Activated CD8-positive, alpha-beta T cell treated with anti-CD3 and anti-CD28 coated beads, Interleukin-2, amount 10 ng/mL, durations not matched to agents 7 days and 5 days (primary cell): ENCODE results near the gene LILRB3. TPM values are rescaled to one million over a fixed set of nuclear protein-coding genes. Genes with fewer than 3 reads are reported as not detected.
A peak's percentile ranks its signal among the peaks of the same experiment; 100 is the strongest.
"Not testable (repeated sequence)": the region's sequence is repeated elsewhere in the genome, so short reads cannot be mapped to it uniquely, and the experiment has no call there.

Experiments
- ATAC-seq: fragments of 150-1000 bp; cut with Tn5 transposase; one replicate; pipeline ENCODE4 v1.10.0; 2021; ENCODE audit warnings: moderate library complexity
- CTCF ChIA-PET: fragments of 350-600 bp; sonication (Branson Sonifier 250); formaldehyde crosslinking; loops from one replicate; lab custom pipeline; 2021; ENCODE audit warnings: antibody characterized with exemption; lab: Charles Lee
- POLR2A ChIA-PET: fragments of 350-600 bp; sonication (Branson Sonifier 250); formaldehyde crosslinking; loops from one replicate; lab custom pipeline; 2021; ENCODE audit warnings: antibody characterized with exemption; lab: Charles Lee
- DNase-seq: peaks from one replicate; pipeline ENCODE4 v3.0.0-alpha.2; 2020
- H3K27ac Mint-ChIP-seq: one replicate; pipeline ENCODE4 v1.8.0; 2021; ENCODE audit warnings: mild to moderate bottlenecking, mixed read lengths
- H3K27me3 Mint-ChIP-seq: one replicate; pipeline ENCODE4 v1.8.0; 2021; ENCODE audit warnings: low read depth, mixed read lengths
- H3K36me3 Mint-ChIP-seq: one replicate; pipeline ENCODE4 v1.8.0; 2021; ENCODE audit warnings: low read depth, mixed read lengths
- H3K4me1 Mint-ChIP-seq: one replicate; pipeline ENCODE4 v1.8.0; 2021; ENCODE audit warnings: low read depth, mixed read lengths
- H3K4me3 Mint-ChIP-seq: one replicate; pipeline ENCODE4 v1.8.0; 2021; ENCODE audit warnings: mild to moderate bottlenecking, mixed read lengths
- H3K9me3 Mint-ChIP-seq: one replicate; pipeline ENCODE4 v1.8.0; 2022; ENCODE audit warnings: mixed read lengths; ENCODE audit not compliant: insufficient read depth
- total RNA-seq, 2 experiments: library from RNA; stranded (reverse); gene quantifications; one replicate each; pipeline ENCODE4 v1.2.3, GENCODE V29; 2021

Gene LILRB3
- total RNA-seq, 2 experiments from 2014 or later = 1.1 to 1.5 TPM

DNA sequence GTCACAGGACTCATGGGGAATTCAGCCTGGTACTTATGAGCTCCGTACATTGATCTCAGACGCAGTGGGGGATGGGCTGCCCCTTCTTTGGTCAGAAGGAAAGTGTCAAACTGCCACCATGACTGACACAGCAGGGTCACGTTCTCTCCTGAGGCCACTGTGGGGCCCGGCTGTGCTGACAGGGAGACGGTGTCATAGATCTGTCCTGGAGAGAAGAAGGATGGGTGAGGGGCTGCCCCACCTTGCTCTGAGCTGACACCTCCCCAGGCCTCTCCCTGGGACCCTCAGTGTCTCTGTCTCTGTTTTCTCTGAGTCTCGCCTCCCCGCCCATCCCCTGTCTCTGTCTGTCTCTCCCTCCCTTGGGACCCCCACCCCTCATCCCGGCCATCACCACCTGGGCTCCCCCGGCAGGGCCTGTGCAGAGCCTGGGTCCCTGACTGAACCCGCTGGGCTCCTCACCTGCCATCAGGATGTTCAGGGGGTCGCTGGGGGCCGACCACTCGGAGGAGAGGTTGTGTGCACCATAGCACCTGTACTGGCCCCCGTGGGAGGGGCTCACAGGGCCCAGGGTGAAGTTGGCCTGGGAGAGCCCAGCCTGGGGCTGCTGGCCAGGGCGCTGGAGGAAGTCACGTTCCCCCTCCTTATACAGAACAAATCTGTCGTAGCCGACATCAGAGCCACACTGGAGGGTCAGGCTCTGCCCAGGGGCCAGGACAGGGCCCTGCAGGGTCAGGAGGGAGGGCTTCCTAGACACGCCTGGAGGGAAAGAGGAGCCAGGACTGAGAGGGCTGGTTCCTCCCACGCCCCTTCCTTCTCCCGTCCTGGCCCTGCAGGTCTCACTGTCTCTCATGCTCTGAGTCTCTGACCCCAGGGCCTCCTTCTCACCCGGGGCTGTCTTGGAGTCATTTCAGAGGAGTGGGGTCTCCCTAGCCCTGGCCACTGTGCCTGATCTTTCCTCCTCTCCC lies 17.8 kb upstream of the LILRB3 start:
- CTCF ChIA-PET, H3K4me1 Mint-ChIP-seq, H3K36me3 Mint-ChIP-seq, DNase-seq, H3K27ac Mint-ChIP-seq, H3K4me3 Mint-ChIP-seq, ATAC-seq, H3K9me3 Mint-ChIP-seq, POLR2A ChIA-PET: not testable (repeated sequence)
- H3K27me3 Mint-ChIP-seq = peaks cover 20% of the 10 kb centered on the region

DNA sequence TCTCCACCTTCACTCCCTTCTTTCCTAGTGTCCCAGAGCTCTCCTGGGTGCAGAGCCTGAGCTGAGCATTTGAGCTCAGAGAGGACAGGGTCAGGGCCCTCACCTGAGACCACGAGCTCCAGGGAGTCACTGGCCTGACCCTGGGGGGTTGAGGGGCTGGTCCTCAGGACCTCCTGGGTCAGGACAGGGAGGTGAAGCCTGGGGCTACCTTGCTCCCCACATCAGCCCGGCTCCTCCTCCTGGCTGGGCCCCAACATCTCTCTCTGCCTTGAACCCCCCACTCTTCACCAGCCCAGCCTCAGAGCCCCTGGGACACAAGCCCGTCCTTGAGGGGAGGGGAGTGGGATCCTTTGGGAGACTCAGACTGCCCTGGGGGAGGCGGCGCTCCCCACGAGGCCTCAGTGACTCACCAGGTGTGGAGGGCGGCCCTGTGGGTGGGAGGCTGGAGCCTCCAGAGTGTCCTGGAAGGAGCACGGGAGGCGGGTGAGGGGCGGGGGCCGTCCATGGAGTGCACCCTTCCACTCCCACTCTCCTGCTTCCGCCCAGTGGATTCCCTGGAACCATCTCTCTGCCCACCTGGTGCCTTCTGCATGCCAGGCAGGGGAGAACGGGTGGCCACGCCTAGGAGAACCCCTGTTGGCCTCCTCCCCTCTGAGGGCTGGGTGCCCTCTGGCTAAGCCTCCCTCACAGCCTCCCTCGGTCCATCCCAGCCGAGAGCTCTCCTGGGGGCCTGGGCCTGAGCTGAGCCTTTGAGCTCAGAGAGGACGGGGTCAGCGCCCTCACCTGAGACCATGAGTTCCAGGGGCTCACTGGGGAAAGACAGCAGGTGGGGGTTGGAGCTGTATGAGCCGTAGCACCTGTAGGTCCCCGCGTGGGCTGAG lies 16.9 kb upstream of the LILRB3 start:
- H3K27ac Mint-ChIP-seq, H3K4me3 Mint-ChIP-seq, DNase-seq, H3K4me1 Mint-ChIP-seq, POLR2A ChIA-PET, CTCF ChIA-PET, H3K9me3 Mint-ChIP-seq, H3K36me3 Mint-ChIP-seq: not testable (repeated sequence)
- peak; percentile 27 for ATAC-seq
- peaks cover 25% of the 10 kb centered on the region for H3K27me3 Mint-ChIP-seq

DNA sequence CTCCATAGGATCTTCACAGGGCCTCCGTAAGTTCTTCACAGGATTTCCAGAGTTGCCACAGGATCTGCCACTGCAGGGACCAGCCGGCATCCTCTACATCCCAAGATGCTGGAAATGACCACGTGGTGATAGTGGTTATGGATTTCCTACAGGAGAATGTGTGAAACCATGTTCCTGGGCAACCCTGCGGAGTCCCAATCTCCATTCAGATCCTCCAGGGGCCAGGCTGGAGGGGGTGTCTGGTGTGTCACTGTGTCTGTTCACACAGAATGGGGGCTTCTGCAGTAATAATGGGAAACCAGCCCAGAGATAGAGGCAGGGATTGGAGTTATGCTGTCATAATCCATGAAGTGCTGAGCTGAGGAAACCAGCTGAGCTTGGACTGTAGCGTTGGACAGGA lies 11.1 kb upstream of the LILRB3 start:
- CTCF ChIA-PET = interaction anchor here (1.3 to 2.2 kb wide), 3 partner anchors 32 to 83 kb away, joined by 3 to 8 read pairs (median 6); no protein-coding TSS in a partner anchor
- POLR2A ChIA-PET = interaction anchor here (0.6 kb wide), 1 partner anchor 1883 kb away, joined by 4 read pairs; no protein-coding TSS in a partner anchor
- no peaks in the 10 kb centered on the region for H3K9me3 Mint-ChIP-seq
- no peaks in the 10 kb centered on the region for H3K36me3 Mint-ChIP-seq
- no peak overlapping the region for H3K27ac Mint-ChIP-seq
- H3K27me3 Mint-ChIP-seq = peaks cover 34% of the 10 kb centered on the region
- ATAC-seq (no peak), DNase-seq (no peak)
- no peak overlapping the region for H3K4me3 Mint-ChIP-seq
- H3K4me1 Mint-ChIP-seq = peaks cover 4% of the 10 kb centered on the region

DNA sequence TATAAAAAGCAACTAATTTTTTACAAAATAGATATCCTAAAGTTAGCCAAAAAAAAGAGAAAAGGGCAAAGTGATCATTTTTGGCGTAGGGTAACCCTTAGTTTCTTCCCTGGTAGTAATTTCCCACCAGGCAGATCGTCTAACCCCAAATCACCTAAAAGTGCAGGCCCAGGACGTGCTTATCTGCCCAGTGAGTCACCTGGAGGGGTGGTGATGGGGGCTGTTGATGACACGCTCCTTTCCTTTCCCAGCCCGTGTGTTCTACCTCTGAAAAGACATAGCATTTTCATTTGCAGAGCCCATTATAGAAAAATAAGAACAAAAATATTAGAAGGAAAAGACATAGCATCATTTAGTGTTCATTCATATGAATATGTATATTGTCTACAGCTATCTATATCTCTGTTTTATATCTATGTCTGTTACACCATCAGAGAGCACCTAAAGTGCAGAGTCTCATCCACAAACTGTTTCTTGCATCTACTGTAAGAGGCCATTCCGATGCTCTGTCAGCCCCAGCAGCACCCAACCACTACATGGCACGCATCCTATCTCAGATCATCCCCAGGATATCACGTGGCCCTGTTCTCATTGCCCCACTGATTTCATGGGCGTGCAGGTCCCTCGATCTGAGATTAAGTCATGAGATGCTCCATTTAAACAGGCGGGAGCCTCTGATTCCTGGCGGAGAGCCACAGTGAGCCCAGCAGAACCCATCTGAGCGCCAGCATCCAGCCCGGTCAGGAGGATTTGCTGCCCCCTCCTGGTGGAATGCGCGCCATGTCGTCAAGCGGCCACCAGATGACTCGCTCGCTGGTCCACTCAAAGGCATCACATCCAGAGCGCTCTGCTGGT lies 8.5 kb upstream of the LILRB3 start:
- no peak overlapping the region for H3K4me3 Mint-ChIP-seq
- no peaks in the 10 kb centered on the region for H3K36me3 Mint-ChIP-seq
- peaks cover 4% of the 10 kb centered on the region for H3K4me1 Mint-ChIP-seq
- H3K27me3 Mint-ChIP-seq = peaks cover 33% of the 10 kb centered on the region
- ATAC-seq (peak; percentile 100), DNase-seq (peak; percentile 90)
- no peaks in the 10 kb centered on the region for H3K9me3 Mint-ChIP-seq
- POLR2A ChIA-PET = no interaction called here
- no peak overlapping the region for H3K27ac Mint-ChIP-seq
- CTCF ChIA-PET = interaction anchor here (0.7 to 1.2 kb wide), 3 partner anchors 35 to 61 kb away, joined by 3 read pairs; no protein-coding TSS in a partner anchor

DNA sequence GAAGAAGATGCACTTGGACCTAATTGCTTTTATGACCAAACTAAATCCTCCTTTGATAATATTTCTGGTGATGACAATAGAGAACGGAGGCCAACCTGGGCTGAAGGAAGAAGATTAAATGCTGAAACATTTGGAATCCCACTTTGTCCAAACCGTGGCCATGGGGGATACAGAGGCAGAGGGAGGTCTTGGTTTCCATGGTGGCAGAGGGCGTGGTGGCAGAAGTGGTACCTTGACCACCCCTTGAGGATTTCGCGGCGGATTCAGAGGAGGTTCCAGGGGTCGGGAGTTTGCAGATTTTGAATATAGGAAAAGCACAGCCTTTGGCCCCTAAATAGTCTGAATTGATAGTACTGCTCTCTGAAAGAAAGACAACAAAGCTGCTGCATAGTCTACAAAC lies 7.2 kb upstream of the LILRB3 start:
- no peak overlapping the region for H3K4me3 Mint-ChIP-seq
- H3K4me1 Mint-ChIP-seq = peaks cover 4% of the 10 kb centered on the region
- ATAC-seq (no peak), DNase-seq (no peak)
- CTCF ChIA-PET = interaction anchor here (1.7 kb wide), 1 partner anchor 62 kb away, joined by 5 read pairs; no protein-coding TSS in a partner anchor
- POLR2A ChIA-PET = no interaction called here
- no peaks in the 10 kb centered on the region for H3K36me3 Mint-ChIP-seq
- peaks cover 28% of the 10 kb centered on the region for H3K27me3 Mint-ChIP-seq
- no peak overlapping the region for H3K27ac Mint-ChIP-seq
- no peaks in the 10 kb centered on the region for H3K9me3 Mint-ChIP-seq

DNA sequence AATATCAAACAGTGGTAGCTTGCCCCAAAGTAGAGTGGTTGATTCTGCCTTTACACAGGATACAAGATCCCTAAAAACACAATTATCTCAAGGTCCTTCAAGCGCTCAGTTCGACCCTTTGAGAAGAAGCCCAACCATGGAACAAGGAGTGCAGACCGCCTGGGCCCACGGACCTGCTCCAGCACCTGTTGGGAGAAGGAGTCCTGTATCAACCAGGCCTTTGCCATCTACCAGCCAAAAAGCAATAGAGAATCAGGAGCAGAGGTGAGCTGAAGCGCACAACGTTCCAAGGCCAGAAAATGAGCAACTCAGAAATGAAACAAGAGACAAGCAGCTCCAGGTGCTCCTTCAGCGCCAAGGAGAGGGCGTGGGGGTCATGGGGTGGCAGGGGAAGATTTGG lies 6.3 kb upstream of the LILRB3 start:
- Mint-ChIP-seq H3K27ac (no peak overlapping the region), H3K4me3 (no peak overlapping the region), H3K36me3 (no peaks in the 10 kb centered on the region), H3K9me3 (no peaks in the 10 kb centered on the region), H3K27me3 (peaks cover 23% of the 10 kb centered on the region), H3K4me1 (peaks cover 4% of the 10 kb centered on the region)
- ATAC-seq = no peak
- DNase-seq = no peak
- ChIA-PET POLR2A (interaction anchor here (0.7 kb wide), 1 partner anchor 28 kb away, joined by 3 read pairs; the partner anchor contains the start of gene RPS9), CTCF (interaction anchor here (0.6 to 1.7 kb wide), 2 partner anchors 40 to 61 kb away, joined by 3 to 5 read pairs; partner anchors contain the start of gene MBOAT7)

DNA sequence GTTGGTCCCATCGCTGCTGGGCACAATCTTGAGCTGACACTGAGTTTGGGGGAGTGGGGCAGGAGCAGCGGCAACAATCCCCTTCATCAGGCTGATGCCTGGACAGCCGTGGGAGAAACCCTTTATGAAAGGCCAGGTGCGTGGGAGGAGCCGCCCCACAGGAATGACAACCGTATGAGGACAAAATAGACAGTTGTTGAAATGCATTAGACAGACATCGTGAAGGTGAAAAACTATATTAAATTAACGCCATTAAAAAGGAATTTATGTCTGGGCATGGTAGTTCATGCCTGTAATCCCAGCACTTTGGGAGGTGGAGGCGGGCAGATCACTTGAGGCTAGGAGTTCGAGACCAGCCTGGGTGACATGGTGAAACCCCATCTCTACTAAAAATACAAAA lies 1.8 kb upstream of the LILRB3 start:
- H3K27me3 Mint-ChIP-seq = peaks cover 11% of the 10 kb centered on the region
- CTCF ChIA-PET = interaction anchor here (1.7 kb wide), 1 partner anchor 41 kb away, joined by 5 read pairs; no protein-coding TSS in a partner anchor
- H3K27ac Mint-ChIP-seq, H3K36me3 Mint-ChIP-seq, DNase-seq, H3K4me3 Mint-ChIP-seq, H3K9me3 Mint-ChIP-seq, ATAC-seq, POLR2A ChIA-PET: not testable (repeated sequence)
- H3K4me1 Mint-ChIP-seq = peaks cover 12% of the 10 kb centered on the region

DNA sequence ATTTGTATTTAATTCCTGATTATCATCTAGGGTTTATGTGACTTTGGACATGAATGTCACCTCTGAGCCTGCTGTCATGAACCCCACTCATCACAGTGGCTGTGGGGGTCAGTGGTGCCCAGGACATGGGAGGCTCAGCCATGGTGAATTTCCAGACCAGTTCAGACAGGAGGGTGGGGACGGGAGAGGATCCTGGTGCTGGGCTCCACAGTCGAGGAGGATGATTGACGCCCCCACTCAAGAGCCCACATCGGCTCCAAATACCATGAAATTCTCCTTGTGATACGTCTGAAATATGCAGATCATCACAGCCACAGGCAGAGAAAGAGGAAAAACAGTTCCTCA lies 1.1 kb upstream of the LILRB3 start:
- CTCF ChIA-PET, POLR2A ChIA-PET, H3K27ac Mint-ChIP-seq, DNase-seq, H3K4me3 Mint-ChIP-seq, H3K36me3 Mint-ChIP-seq, H3K9me3 Mint-ChIP-seq, H3K27me3 Mint-ChIP-seq, ATAC-seq: not testable (repeated sequence)
- H3K4me1 Mint-ChIP-seq = peaks cover 12% of the 10 kb centered on the region

DNA sequence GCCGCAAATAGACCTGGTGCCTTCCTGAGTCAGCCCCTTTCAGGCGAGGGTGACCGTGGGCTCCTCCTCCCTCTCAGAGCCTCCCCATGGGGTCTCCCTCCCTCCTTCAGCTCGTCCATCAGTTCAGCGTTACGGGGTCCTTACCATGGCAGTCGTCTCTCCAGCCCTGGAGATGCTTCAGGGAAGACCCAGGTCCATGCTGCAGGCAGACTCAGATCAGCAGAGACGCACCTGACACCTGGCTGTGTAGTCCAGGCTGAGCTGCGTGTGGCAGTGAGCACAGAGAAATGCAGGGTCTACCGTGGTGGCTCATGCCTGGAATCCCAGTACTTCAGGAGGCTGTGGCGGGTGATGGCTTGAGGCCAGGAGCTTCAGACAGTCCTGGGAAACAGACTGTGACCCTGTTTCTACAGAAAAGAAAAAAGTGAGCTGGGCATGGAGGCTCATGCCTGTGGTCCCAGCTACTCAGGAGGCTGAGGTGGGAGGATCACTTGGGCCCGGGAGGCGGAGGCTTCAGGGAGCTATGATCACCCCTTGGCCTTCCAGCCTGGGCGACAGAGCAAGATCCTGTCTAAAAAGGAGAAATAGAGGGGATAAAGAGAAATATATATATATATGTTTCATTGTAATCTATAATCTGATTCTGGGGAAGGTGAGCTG lies 600 bp upstream of the LILRB3 start:
- H3K9me3 Mint-ChIP-seq, CTCF ChIA-PET, H3K27me3 Mint-ChIP-seq, DNase-seq, ATAC-seq, H3K4me3 Mint-ChIP-seq, POLR2A ChIA-PET, H3K36me3 Mint-ChIP-seq: not testable (repeated sequence)
- peak overlapping the region; percentile 33 for H3K27ac Mint-ChIP-seq
- peaks cover 12% of the 10 kb centered on the region for H3K4me1 Mint-ChIP-seq

DNA sequence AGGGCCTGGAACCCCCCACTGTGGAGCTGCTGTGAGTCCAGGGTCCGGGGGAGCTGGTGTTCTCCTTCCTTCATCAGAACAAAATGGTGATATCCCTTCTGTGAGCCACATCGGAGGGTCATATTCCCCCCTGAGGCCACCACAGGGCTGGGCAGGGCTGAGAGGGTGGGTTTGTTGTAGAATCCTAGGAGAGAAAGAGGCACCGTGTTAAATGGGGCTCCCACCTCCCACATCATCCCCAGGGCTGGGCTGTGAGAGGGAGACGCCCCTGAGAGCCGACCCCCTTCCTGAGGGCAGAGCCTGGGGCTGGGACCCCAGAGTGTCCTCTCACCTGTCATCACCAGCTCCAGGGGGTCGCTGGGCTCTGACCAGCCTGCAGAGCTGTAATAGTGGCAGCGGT lies 860 bp downstream of the LILRB3 start:
- DNase-seq, H3K27me3 Mint-ChIP-seq, ATAC-seq, H3K9me3 Mint-ChIP-seq, POLR2A ChIA-PET, H3K4me3 Mint-ChIP-seq, H3K27ac Mint-ChIP-seq, H3K36me3 Mint-ChIP-seq, CTCF ChIA-PET: not testable (repeated sequence)
- H3K4me1 Mint-ChIP-seq = peaks cover 12% of the 10 kb centered on the region
